Mucosa of stomach (tissue), 1 donor: ENCODE results near the gene OMG.
"Not testable (repeated sequence)": the region's sequence is repeated elsewhere in the genome, so short reads cannot be mapped to it uniquely, and the experiment has no call there.

Experiments
- H3K27me3 ChIP-seq: one replicate; pipeline ENCODE4 v1.7.0; 2013; ENCODE audit warnings: mild to moderate bottlenecking, low read length; ENCODE audit not compliant: control insufficient read depth, insufficient read depth
- H3K36me3 ChIP-seq: one replicate; pipeline ENCODE4 v1.7.0; 2013; ENCODE audit warnings: low read length; ENCODE audit not compliant: control insufficient read depth, insufficient read depth
- H3K4me1 ChIP-seq: one replicate; pipeline ENCODE4 v1.7.0; 2013; ENCODE audit warnings: mild to moderate bottlenecking, low read length; ENCODE audit not compliant: control insufficient read depth, insufficient read depth
- H3K4me3 ChIP-seq: one replicate; pipeline ENCODE4 v1.7.0; 2013; ENCODE audit warnings: low read length
- H3K9ac ChIP-seq: one replicate; pipeline ENCODE4 v1.7.0; 2013; ENCODE audit warnings: mild to moderate bottlenecking, low read length, moderate library complexity
- H3K9me3 ChIP-seq: one replicate; pipeline ENCODE4 v1.7.0; 2013; ENCODE audit warnings: mild to moderate bottlenecking, low read length, moderate library complexity; ENCODE audit not compliant: control insufficient read depth
- donor health status: Pancreatic carcinoma.

Gene OMG

DNA sequence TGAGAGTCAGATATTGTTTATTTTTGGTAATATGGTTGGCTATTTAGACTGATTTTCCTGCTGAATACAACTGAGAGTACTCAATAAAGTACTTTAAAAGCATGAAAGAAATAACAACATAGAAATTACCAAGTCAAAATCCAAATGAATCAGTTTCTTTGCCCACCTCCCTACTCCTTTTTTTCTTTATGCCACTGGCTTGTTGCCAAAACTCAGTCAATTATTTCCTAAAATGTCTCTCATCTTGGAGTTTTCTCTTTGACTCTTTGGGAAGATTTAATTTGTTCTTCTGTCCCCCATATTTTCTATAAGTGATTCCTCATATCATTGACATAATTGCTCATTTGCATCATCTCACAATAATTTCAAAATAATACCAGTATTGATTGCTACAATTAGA is 2.6 kb upstream of the OMG start:
- H3K4me1 ChIP-seq: no peaks in the 10 kb centered on the region
- H3K9me3 ChIP-seq: no peaks in the 10 kb centered on the region
- H3K9ac ChIP-seq: no peak overlapping the region
- no peak overlapping the region for H3K4me3 ChIP-seq
- H3K27me3 ChIP-seq: no peaks in the 10 kb centered on the region
- H3K36me3 ChIP-seq: no peaks in the 10 kb centered on the region

DNA sequence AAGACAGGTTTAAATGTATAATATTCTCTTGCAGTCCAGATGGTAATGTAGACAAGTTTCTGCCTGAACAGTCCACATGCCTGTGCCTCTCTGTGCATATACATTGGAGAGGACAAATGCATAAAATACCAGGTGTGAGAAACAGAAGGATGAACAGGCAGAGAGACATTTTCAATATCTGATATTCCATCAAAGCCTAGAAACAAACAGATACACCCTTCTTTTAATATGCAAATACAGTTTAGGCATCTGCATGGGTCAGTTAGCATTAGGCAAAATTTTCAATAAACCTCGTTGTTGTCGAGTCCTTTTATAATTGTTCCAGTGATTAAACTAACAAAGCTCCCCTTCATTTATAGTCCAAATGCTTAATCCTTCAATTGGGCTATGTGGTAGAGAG is 897 bp downstream of the OMG start:
- Histone ChIP-seq H3K9me3 (no peaks in the 10 kb centered on the region), H3K9ac (no peak overlapping the region), H3K36me3 (no peaks in the 10 kb centered on the region), H3K4me1 (no peaks in the 10 kb centered on the region), H3K4me3 (no peak overlapping the region), H3K27me3 (no peaks in the 10 kb centered on the region)

- no peak overlapping the region for H3K4me3 ChIP-seq
- no peaks in the 10 kb centered on the region for H3K4me1 ChIP-seq
- H3K27me3 ChIP-seq: no peaks in the 10 kb centered on the region
- H3K9me3 ChIP-seq: no peaks in the 10 kb centered on the region
- H3K36me3 ChIP-seq: no peaks in the 10 kb centered on the region
- no peak overlapping the region for H3K9ac ChIP-seq
Measured at GRCh38 chr17:31295489-31295871, 1.6 kb downstream of the OMG start.

- no peaks in the 10 kb centered on the region for H3K4me1 ChIP-seq
- H3K36me3 ChIP-seq: no peaks in the 10 kb centered on the region
- no peaks in the 10 kb centered on the region for H3K27me3 ChIP-seq
- H3K9ac ChIP-seq: no peak overlapping the region
- no peak overlapping the region for H3K4me3 ChIP-seq
- H3K9me3 ChIP-seq: no peaks in the 10 kb centered on the region
Measured at GRCh38 chr17:31294820-31295488, 2.1 kb downstream of the OMG start.

GRCh38 chr17:31294231-31294630 is 2.8 kb downstream of the OMG start:
- Histone ChIP-seq H3K36me3 (no peaks in the 10 kb centered on the region), H3K4me1 (no peaks in the 10 kb centered on the region), H3K9me3 (no peaks in the 10 kb centered on the region), H3K27me3 (no peaks in the 10 kb centered on the region), H3K9ac (no peak overlapping the region), H3K4me3 (no peak overlapping the region)

GRCh38 chr17:31293581-31293980 is 3.5 kb downstream of the OMG start:
- no peaks in the 10 kb centered on the region for H3K27me3 ChIP-seq
- no peak overlapping the region for H3K9ac ChIP-seq
- no peaks in the 10 kb centered on the region for H3K36me3 ChIP-seq
- H3K4me1 ChIP-seq: no peaks in the 10 kb centered on the region
- no peak overlapping the region for H3K4me3 ChIP-seq
- H3K9me3 ChIP-seq: no peaks in the 10 kb centered on the region

DNA sequence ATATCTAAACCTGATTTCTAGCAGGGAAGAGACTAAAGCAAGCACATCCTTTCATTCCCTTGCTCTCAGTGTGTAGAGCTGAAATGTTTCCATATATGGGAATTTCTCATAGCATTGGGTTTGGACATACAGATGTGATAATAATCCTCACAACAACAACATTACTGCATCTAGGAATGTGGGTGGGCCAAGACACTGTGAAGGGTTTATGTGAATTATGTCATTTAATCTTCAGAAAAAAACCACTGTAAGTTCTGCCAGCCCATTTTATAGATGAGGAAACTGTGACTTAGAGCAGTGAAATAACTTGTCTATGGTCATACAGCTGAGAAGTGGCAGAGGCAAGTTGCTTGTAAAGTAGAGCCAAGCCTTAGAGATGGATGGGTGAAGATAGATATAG is 5.2 kb downstream of the OMG start:
- Histone ChIP-seq H3K27me3 (no peaks in the 10 kb centered on the region), H3K9me3 (no peaks in the 10 kb centered on the region), H3K4me3 (no peak overlapping the region), H3K9ac (no peak overlapping the region), H3K36me3 (no peaks in the 10 kb centered on the region), H3K4me1 (no peaks in the 10 kb centered on the region)

- Histone ChIP-seq H3K9me3 (no peaks in the 10 kb centered on the region), H3K4me1 (no peaks in the 10 kb centered on the region), H3K36me3 (no peaks in the 10 kb centered on the region)
Measured at GRCh38 chr17:31289790-31290189, 7.2 kb downstream of the OMG start.

DNA sequence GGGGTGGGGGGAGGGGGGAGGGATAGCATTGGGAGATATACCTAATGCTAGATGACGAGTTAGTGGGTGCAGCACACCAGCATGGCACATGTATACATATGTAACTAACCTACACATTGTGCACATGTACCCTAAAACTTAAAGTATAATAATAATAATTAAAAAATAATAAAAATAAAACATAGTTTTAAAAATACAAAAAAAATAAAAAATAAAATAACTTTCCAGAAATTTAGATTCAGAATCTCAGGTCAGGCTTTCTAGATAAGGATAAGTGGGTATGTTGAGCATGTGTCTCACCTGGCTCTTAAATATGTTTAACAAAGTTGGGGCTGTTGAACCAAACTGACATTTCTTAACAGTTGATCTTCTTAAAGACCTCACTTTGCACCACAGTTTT is 9.1 kb downstream of the OMG start:
- H3K9ac ChIP-seq, H3K4me1 ChIP-seq, H3K36me3 ChIP-seq, H3K9me3 ChIP-seq, H3K4me3 ChIP-seq, H3K27me3 ChIP-seq: not testable (repeated sequence)

More at GRCh38 chr17:31289790-31290189, 7.2 kb downstream of the OMG start:
- H3K4me3 ChIP-seq: no peak overlapping the region
- H3K9ac ChIP-seq: no peak overlapping the region
- no peaks in the 10 kb centered on the region for H3K27me3 ChIP-seq

DNA sequence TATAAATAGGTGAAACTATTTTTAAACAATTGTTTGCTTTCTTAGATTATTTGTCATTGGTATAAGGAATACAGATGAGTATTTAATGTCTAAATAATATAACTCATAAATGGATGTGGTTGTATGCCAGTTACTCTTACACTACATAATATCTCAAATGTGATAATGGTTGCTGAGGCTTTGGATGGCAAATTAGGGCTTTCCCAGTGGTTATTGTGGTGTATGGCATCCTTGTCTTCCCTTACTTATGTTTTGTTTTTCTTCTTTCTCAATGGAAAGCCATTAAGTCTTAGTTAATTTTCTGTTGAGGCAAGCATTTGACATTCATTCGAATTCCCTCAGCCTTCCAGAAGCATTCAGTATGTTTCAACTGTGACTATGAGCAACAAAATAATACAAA is 10.5 kb downstream of the OMG start:
- H3K27me3 ChIP-seq: no peaks in the 10 kb centered on the region
- H3K4me3 ChIP-seq: no peak overlapping the region
- no peaks in the 10 kb centered on the region for H3K9me3 ChIP-seq
- no peak overlapping the region for H3K9ac ChIP-seq
- H3K4me1 ChIP-seq: no peaks in the 10 kb centered on the region
- H3K36me3 ChIP-seq: no peaks in the 10 kb centered on the region

DNA sequence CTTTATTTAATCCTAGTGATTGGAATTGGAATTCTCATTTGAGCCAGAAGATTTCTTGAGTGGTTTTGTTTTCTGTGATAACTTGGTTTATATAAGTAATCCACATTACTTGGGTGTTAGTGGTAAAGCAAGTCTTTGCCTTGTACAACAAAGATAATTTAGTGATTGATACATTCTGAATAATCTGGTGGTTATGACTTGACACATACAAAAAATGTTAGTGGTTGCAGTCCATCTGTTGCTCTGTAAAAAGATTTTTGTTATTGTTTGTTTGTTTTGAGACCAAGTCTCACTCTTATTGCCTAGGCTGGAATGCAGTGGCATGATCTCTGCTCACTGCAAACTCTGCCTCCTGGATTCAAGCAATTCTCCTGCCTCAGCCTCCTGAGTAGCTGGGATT is 13.2 kb downstream of the OMG start:
- Histone ChIP-seq H3K9ac (no peak overlapping the region), H3K9me3 (no peaks in the 10 kb centered on the region), H3K27me3 (no peaks in the 10 kb centered on the region), H3K36me3 (no peaks in the 10 kb centered on the region), H3K4me1 (no peaks in the 10 kb centered on the region), H3K4me3 (no peak overlapping the region)

- H3K4me1 ChIP-seq: no peaks in the 10 kb centered on the region
- no peaks in the 10 kb centered on the region for H3K27me3 ChIP-seq
- no peak overlapping the region for H3K9ac ChIP-seq
- H3K4me3 ChIP-seq: no peak overlapping the region
- no peaks in the 10 kb centered on the region for H3K9me3 ChIP-seq
- no peaks in the 10 kb centered on the region for H3K36me3 ChIP-seq
Measured at GRCh38 chr17:31281061-31281460, 16.0 kb downstream of the OMG start.

DNA sequence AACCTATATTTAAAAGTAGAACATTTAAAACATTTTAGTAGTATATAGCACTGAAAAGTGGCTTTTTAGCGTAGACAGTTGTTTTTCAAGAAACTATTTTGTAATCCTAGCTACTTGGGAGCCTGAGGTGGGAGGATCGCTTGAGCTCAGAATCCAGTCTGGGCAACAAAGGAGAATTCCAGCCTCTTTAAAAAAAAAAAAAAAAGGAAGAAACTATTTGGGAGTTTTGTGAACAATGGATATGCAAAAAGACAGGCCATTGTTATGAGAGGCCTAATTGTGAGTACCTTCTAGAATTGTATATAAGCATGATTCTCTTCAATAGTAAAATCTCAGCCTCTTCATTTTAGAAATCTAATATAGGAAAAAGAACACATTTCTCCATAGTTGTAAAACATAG is 17.6 kb downstream of the OMG start:
- Histone ChIP-seq H3K36me3 (no peaks in the 10 kb centered on the region), H3K9me3 (no peaks in the 10 kb centered on the region), H3K4me3 (no peak overlapping the region), H3K4me1 (no peaks in the 10 kb centered on the region), H3K9ac (no peak overlapping the region), H3K27me3 (no peaks in the 10 kb centered on the region)
